ENCODE measurements around the gene HSDL2. TPM values are rescaled to one million over a fixed set of nuclear protein-coding genes. Genes with fewer than 3 reads are reported as not detected.

Gene HSDL2
- total and polyA plus RNA-seq, 7 experiments from 2014 or later: 9.2 to 24.6 (median 15.5) TPM

- H3K9me3 Mint-ChIP-seq: no peaks in the 10 kb centered on the region
- no peak for ATAC-seq
These were observed 59.9 kb downstream of the HSDL2 start for GRCh38 chr9:112439825-112440224.

GRCh38 chr9:112443200-112443599 is 63.3 kb downstream of the HSDL2 start:
- Mint-ChIP-seq H3K4me1 (peaks cover 0 to 10% (median 0%) of the 10 kb centered on the region in 7 donors), H3K9me3 (no peaks in the 10 kb centered on the region), H3K27me3 (no peaks in the 10 kb centered on the region), H3K36me3 (peaks cover 0 to 18% (median 7%) of the 10 kb centered on the region in 5 donors), H3K4me3 (no peak overlapping the region), H3K27ac (peak overlapping the region in 1 of 9 donors; percentile 10)
- no peak for ATAC-seq
- DNase-seq: peak in 6 of 9 donors; percentile 16 to 37 (median 28)
- Histone ChIP-seq H3K27me3 (ENCODE audit: control insufficient read depth in 2 of 2, insufficient read depth in 2 of 2, low read length in 2 of 2) (no peaks in the 10 kb centered on the region), H3K27ac (ENCODE audit: low read depth, low read length) (no peak overlapping the region), H3K4me1 (ENCODE audit: control insufficient read depth in 2 of 2, insufficient read depth in 2 of 2, low read length in 2 of 2) (no peaks in the 10 kb centered on the region), H3K9me3 (ENCODE audit: control insufficient read depth in 2 of 3, low read length in 3 of 3) (no peaks in the 10 kb centered on the region), H3K36me3 (ENCODE audit: control insufficient read depth in 2 of 3, insufficient read depth in 3 of 3, low read length in 3 of 3) (no peaks in the 10 kb centered on the region), H3K4me3 (ENCODE audit: low read length) (no peak overlapping the region)
- ChIA-PET POLR2A (interaction anchor here (0.7 to 1.1 kb wide), 2 partner anchors 44 to 814 kb away, joined by 3 to 4 read pairs; partner anchors contain the start of gene KIAA1958), CTCF (interaction anchor here (0.6 to 1.5 kb wide), 8 partner anchors 43 to 924 kb away, joined by 3 to 6 read pairs (median 4); partner anchors contain the start of gene KIAA1958)
- intact Hi-C loops (cut with micrococcal nuclease): loop anchor here (1.0 to 5.0 kb wide), 7 partner anchors 43 to 377 kb away; partner anchors contain the start of gene KIAA1958 (in 2 of the 2)

More at GRCh38 chr9:112439825-112440224, 59.9 kb downstream of the HSDL2 start:
- Histone ChIP-seq H3K27ac (ENCODE audit: low read depth, low read length) (no peak overlapping the region), H3K36me3 (ENCODE audit: control insufficient read depth in 2 of 3, insufficient read depth in 3 of 3, low read length in 3 of 3) (no peaks in the 10 kb centered on the region), H3K4me1 (ENCODE audit: control insufficient read depth in 2 of 2, insufficient read depth in 2 of 2, low read length in 2 of 2) (no peaks in the 10 kb centered on the region), H3K27me3 (ENCODE audit: control insufficient read depth in 2 of 2, insufficient read depth in 2 of 2, low read length in 2 of 2) (no peaks in the 10 kb centered on the region), H3K9me3 (ENCODE audit: control insufficient read depth in 2 of 3, low read length in 3 of 3) (no peaks in the 10 kb centered on the region), H3K4me3 (ENCODE audit: low read length) (no peak overlapping the region)
- intact Hi-C loops (cut with micrococcal nuclease): loop anchor here in 1 of 2 donors (5.0 kb wide), 1 partner anchor 63 kb away; no protein-coding TSS in a partner anchor
- CTCF ChIA-PET: interaction anchor here (1.2 kb wide), 1 partner anchor 353 kb away, joined by 3 read pairs; no protein-coding TSS in a partner anchor
- Mint-ChIP-seq H3K4me3 (no peak overlapping the region), H3K36me3 (peaks cover 0 to 12% (median 3%) of the 10 kb centered on the region in 5 donors), H3K27me3 (no peaks in the 10 kb centered on the region), H3K27ac (no peak overlapping the region), H3K4me1 (peaks cover 0 to under 1% (median 0%) of the 10 kb centered on the region in 7 donors)
- DNase-seq: no peak
- POLR2A ChIA-PET: no interaction called here

GRCh38 chr9:112443636-112444035 is 63.7 kb downstream of the HSDL2 start:
- Histone ChIP-seq H3K9me3 (ENCODE audit: control insufficient read depth in 2 of 3, low read length in 3 of 3) (no peaks in the 10 kb centered on the region), H3K36me3 (ENCODE audit: control insufficient read depth in 2 of 3, insufficient read depth in 3 of 3, low read length in 3 of 3) (no peaks in the 10 kb centered on the region), H3K4me1 (ENCODE audit: control insufficient read depth in 2 of 2, insufficient read depth in 2 of 2, low read length in 2 of 2) (no peaks in the 10 kb centered on the region), H3K4me3 (ENCODE audit: low read length) (no peak overlapping the region), H3K27ac (ENCODE audit: low read depth, low read length) (no peak overlapping the region), H3K27me3 (ENCODE audit: control insufficient read depth in 2 of 2, insufficient read depth in 2 of 2, low read length in 2 of 2) (no peaks in the 10 kb centered on the region)
- Mint-ChIP-seq H3K4me1 (peaks cover 0 to 10% (median 0%) of the 10 kb centered on the region in 7 donors), H3K4me3 (no peak overlapping the region), H3K36me3 (peaks cover 0 to 18% (median 7%) of the 10 kb centered on the region in 5 donors), H3K9me3 (no peaks in the 10 kb centered on the region), H3K27ac (no peak overlapping the region), H3K27me3 (no peaks in the 10 kb centered on the region)
- no peak for DNase-seq
- no peak for ATAC-seq
- intact Hi-C loops (cut with micrococcal nuclease): loop anchor here (1.0 to 5.0 kb wide), 7 partner anchors 43 to 377 kb away; partner anchors contain the start of gene KIAA1958 (in 2 of the 2)
- CTCF ChIA-PET: interaction anchor here (0.6 to 1.5 kb wide), 9 partner anchors 43 to 923 kb away, joined by 3 to 6 read pairs (median 4); partner anchors contain the start of gene KIAA1958
- POLR2A ChIA-PET: interaction anchor here (0.7 to 1.1 kb wide), 2 partner anchors 43 to 814 kb away, joined by 3 to 4 read pairs; partner anchors contain the start of gene KIAA1958

GRCh38 chr9:112445196-112445595 is 65.3 kb downstream of the HSDL2 start:
- H3K36me3 Mint-ChIP-seq: peaks cover 0 to 16% (median 7%) of the 10 kb centered on the region in 5 donors
- Histone ChIP-seq H3K4me1 (ENCODE audit: control insufficient read depth in 2 of 2, insufficient read depth in 2 of 2, low read length in 2 of 2) (no peaks in the 10 kb centered on the region), H3K36me3 (ENCODE audit: control insufficient read depth in 2 of 3, insufficient read depth in 3 of 3, low read length in 3 of 3) (no peaks in the 10 kb centered on the region), H3K4me3 (ENCODE audit: low read length) (no peak overlapping the region), H3K27me3 (ENCODE audit: control insufficient read depth in 2 of 2, insufficient read depth in 2 of 2, low read length in 2 of 2) (no peaks in the 10 kb centered on the region), H3K27ac (ENCODE audit: low read depth, low read length) (no peak overlapping the region), H3K9me3 (ENCODE audit: control insufficient read depth in 2 of 3, low read length in 3 of 3) (no peaks in the 10 kb centered on the region)
- no peak overlapping the region for H3K27ac Mint-ChIP-seq
- no peaks in the 10 kb centered on the region for H3K9me3 Mint-ChIP-seq
- no peak overlapping the region for H3K4me3 Mint-ChIP-seq
- ChIA-PET CTCF (interaction anchor here (0.6 to 1.2 kb wide), 3 partner anchors 7 to 348 kb away, joined by 4 to 6 read pairs (median 5); no protein-coding TSS in a partner anchor), POLR2A (no interaction called here)
- intact Hi-C loops (cut with micrococcal nuclease): no loop called here
- no peak for DNase-seq
- no peaks in the 10 kb centered on the region for H3K27me3 Mint-ChIP-seq
- no peak for ATAC-seq
- H3K4me1 Mint-ChIP-seq: peaks cover 0 to 10% (median 0%) of the 10 kb centered on the region in 7 donors

GRCh38 chr9:112446080-112446479 is 66.2 kb downstream of the HSDL2 start:
- Mint-ChIP-seq H3K4me1 (peaks cover 0 to 10% (median 0%) of the 10 kb centered on the region in 7 donors), H3K27ac (peak overlapping the region in 1 of 9 donors; percentile 3)
- POLR2A ChIA-PET: no interaction called here

GRCh38 chr9:112446526-112446925 is 66.6 kb downstream of the HSDL2 start:
- Mint-ChIP-seq H3K36me3 (peaks cover 0 to 11% (median 3%) of the 10 kb centered on the region in 5 donors), H3K4me1 (peaks cover 0 to 10% (median 0%) of the 10 kb centered on the region in 7 donors), H3K4me3 (no peak overlapping the region), H3K27ac (peak overlapping the region in 3 of 9 donors; percentile 3 to 68 (median 11)), H3K9me3 (no peaks in the 10 kb centered on the region), H3K27me3 (no peaks in the 10 kb centered on the region)
- DNase-seq: no peak
- H3K4me3 ChIP-seq (ENCODE audit: low read length): no peak overlapping the region
- no peaks in the 10 kb centered on the region for H3K27me3 ChIP-seq (ENCODE audit: control insufficient read depth in 2 of 2, insufficient read depth in 2 of 2, low read length in 2 of 2)
- ChIA-PET POLR2A (no interaction called here), CTCF (interaction anchor here (1.2 kb wide), 1 partner anchor 347 kb away, joined by 3 read pairs; no protein-coding TSS in a partner anchor)
- intact Hi-C loops (cut with micrococcal nuclease): no loop called here
- ATAC-seq: no peak
- no peaks in the 10 kb centered on the region for H3K4me1 ChIP-seq (ENCODE audit: control insufficient read depth in 2 of 2, insufficient read depth in 2 of 2, low read length in 2 of 2)
- H3K36me3 ChIP-seq (ENCODE audit: control insufficient read depth in 2 of 3, insufficient read depth in 3 of 3, low read length in 3 of 3): no peaks in the 10 kb centered on the region
- H3K27ac ChIP-seq (ENCODE audit: low read depth, low read length): no peak overlapping the region
- no peaks in the 10 kb centered on the region for H3K9me3 ChIP-seq (ENCODE audit: control insufficient read depth in 2 of 3, low read length in 3 of 3)

More at GRCh38 chr9:112446080-112446479, 66.2 kb downstream of the HSDL2 start:
- DNase-seq: no peak
- CTCF ChIA-PET: interaction anchor here (0.6 to 1.2 kb wide), 3 partner anchors 8 to 347 kb away, joined by 3 to 5 read pairs (median 4); no protein-coding TSS in a partner anchor
- no peak for ATAC-seq
- peaks cover 0 to 12% (median 5%) of the 10 kb centered on the region in 5 donors for H3K36me3 Mint-ChIP-seq
- H3K9me3 Mint-ChIP-seq: no peaks in the 10 kb centered on the region
- no peaks in the 10 kb centered on the region for H3K27me3 ChIP-seq (ENCODE audit: control insufficient read depth in 2 of 2, insufficient read depth in 2 of 2, low read length in 2 of 2)
- no peak overlapping the region for H3K4me3 Mint-ChIP-seq
- H3K9me3 ChIP-seq (ENCODE audit: control insufficient read depth in 2 of 3, low read length in 3 of 3): no peaks in the 10 kb centered on the region
- intact Hi-C loops (cut with micrococcal nuclease): no loop called here
- H3K36me3 ChIP-seq (ENCODE audit: control insufficient read depth in 2 of 3, insufficient read depth in 3 of 3, low read length in 3 of 3): no peaks in the 10 kb centered on the region
- H3K4me1 ChIP-seq (ENCODE audit: control insufficient read depth in 2 of 2, insufficient read depth in 2 of 2, low read length in 2 of 2): no peaks in the 10 kb centered on the region
- H3K4me3 ChIP-seq (ENCODE audit: low read length): no peak overlapping the region
- H3K27ac ChIP-seq (ENCODE audit: low read depth, low read length): no peak overlapping the region
- H3K27me3 Mint-ChIP-seq: no peaks in the 10 kb centered on the region
